ENCODE measurements around the gene LEMD2.
A peak's percentile ranks its signal among the peaks of the same experiment; 100 is the strongest.

GRCh38 chr6:33787954-33788693 is 806 bp downstream of the LEMD2 start:
- no peak for TF ChIP-seq HMGXB4 (CRISPR knock-in tag; IDR thresholded peaks at IDR 0.05)
- TF ChIP-seq SP1 (CRISPR knock-in tag; conservative IDR thresholded peaks at IDR 0.05), result 0 out of 2 replicates have a peak, but pooled peaks have one; percentile 13
- TF ChIP-seq CTCF (IDR thresholded peaks at IDR 0.05), result no peak
- peak; percentile 39; the same call in 1 of the 2 replicates for TF ChIP-seq USF1 (CRISPR knock-in tag; IDR thresholded peaks at IDR 0.05)

Data from WTC11 (cell line).